Effector CD8-positive, alpha-beta T cell (primary cell): Measurements from ENCODE around the gene NAAA.
A peak's percentile ranks its signal among the peaks of the same experiment; 100 is the strongest.
"Not testable (repeated sequence)": the region's sequence is repeated elsewhere in the genome, so short reads cannot be mapped to it uniquely, and the experiment has no call there.

Source experiments
- DNase-seq: peaks from one replicate; lab custom pipeline; 2025; lab: John Stamatoyannopoulos, UW
- total RNA-seq, 4 experiments: gene quantifications; one replicate each; lab custom pipeline; 2026; lab: John Stamatoyannopoulos, UW

NAAA gene
- total RNA-seq = 37.8 to 50.0 (median 43.0) reads per million in 4 experiments

DNA sequence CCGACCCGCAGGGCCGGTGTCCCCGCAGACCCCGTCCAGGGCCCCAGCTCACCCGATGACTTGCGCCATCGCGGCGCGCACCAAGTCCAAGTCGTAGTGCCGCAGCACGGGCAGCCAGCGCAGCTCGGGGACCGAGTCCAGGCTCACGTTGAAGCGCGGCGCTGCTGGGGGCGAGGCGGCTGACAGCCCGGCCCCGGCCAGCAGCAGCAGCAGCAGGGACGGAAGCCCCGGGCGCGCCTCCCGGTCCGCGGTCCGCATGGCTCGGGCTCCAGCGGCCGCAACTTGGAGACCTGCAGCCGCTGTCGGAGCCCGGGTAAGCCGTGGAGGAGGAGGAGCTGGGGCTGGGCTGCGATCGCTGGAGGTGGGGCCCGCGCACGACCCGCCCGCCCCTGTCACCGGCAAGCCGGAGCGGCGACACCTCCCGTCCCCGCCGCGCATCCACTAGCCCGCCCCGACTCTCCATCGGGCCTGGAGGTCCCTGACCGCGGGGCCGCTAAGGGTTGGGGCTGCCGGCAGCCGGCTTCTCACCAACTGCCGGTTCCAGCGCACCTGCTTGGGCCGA is at the start of gene NAAA:
NAAA (minus strand) TSS at position 322 of the 562 bp plus-strand sequence; CDS start at position 258, 64 bp downstream.
- DNase-seq = peak; percentile 63

- no peak for DNase-seq
Measured at GRCh38 chr4:75989846-75990528, 49.2 kb upstream of the NAAA start.

GRCh38 chr4:75985116-75985515 is 44.3 kb upstream of the NAAA start:
- DNase-seq = no peak

- no peak for DNase-seq
Measured at GRCh38 chr4:75980576-75980975, 39.8 kb upstream of the NAAA start.

- no peak for DNase-seq
Measured at GRCh38 chr4:75976177-75976576, 35.4 kb upstream of the NAAA start.

DNA sequence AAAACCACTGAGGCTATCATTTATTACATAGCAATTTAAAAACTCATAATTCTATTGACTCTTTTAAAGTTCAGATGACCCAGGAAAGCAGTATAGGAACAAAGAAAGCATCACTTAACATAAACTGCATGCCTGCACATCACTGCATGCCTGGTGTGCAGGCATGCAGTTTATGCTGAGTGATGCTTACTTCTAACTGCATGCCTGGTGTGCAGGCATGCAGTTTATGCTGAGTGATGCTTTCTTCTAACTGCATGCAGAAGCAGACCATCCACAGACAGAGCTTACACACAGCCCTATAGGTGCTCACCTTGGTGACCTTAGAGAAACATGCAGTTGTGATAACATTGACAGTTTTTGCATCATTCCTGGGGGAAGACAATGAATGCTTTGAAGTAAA is 33.0 kb upstream of the NAAA start:
- DNase-seq = no peak

DNA sequence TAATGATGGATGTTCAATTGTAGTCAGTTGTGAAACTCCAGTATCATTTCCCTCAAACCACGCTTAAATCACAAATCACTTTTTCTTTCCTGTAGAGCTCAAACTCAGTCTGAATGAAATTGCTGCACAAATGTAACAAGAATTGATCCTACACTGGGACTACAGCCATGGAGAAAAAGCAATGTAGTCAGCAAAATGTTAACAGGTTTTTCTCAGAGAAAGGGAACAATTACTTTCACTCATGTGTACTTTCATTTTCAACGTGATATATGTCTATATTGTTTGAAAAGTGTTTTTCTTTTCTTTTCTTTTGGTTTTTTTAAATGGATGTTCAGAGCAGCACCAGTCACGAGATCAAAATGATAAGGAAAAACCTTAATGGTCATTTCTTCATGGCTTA is 27.3 kb upstream of the NAAA start:
- DNase-seq = no peak

DNA sequence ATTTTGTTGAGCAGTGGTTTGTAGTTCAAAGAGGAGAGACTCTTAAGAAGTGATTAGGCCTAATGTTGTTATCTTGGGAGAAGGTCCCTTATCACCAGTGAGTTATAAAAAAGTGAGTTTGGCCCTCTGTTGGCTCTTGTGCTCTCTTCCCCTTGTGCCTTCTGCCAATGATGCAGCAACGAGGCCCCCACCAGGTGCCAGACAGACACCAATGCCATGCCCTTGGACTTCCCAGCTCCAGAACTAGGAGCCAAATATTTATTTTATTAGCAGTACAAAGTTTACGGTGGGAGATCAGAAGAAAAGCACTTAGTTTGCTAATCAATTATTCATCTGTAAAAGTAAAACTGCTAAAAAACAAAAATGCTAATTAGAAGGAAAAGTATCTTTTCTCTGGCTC is 22.7 kb upstream of the NAAA start:
- DNase-seq = no peak

DNA sequence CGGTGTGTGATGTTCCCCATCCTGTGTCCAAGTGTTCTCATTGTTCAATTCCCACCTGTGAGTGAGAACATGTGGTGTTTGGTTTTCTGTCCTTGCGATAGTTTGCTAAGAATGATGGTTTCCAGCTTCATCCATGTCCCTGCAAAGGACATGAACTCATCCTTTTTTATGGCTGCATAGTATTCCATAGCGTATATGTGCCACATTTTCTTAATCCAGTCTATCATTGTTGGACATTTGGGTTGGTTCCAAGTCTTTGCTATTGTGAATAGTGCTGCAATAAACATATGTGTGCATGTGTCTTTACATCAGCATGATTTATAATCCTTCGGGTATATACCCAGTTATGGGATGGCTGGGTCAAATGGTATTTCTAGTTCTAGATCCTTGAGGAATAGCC is 21.3 kb upstream of the NAAA start:
- not testable (repeated sequence) for DNase-seq

DNA sequence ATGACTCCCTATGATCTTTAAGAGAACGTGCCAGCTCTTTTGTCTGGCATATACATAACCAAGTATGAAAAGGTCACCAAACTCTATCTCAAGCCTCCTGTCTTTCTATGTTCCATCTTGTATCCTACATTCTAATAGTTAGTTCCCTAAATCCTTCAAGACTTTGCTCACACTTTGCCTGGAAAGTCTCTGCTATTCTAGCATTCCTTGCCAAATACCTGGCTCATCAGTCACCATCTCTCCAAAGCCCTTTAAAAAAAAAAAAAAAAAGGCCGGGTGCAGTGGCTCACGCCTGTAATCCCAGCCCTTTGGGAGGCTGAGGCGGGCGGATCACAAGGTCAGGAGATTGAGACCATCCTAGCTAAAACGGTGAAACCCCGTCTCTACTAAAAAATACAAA is 17.7 kb upstream of the NAAA start:
- DNase-seq = not testable (repeated sequence)

DNA sequence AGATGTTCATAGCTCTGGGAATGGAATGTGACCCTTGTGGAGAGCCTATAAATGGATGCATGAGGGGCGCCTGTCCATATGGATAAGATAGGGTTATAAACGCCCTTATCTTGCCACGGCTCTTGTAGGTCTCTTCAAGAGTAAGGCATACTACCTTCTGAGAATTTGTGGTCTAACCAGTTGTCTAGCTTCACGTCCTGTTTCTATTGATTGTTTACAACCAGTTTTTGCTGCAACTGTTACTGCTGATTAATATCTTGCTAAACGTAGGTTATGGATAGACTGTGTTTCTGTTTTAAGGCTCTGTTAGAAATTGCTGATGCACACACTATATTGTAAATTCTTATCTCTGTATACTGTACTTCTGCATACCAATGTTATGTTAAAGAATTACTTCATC is 14.0 kb upstream of the NAAA start:
- not testable (repeated sequence) for DNase-seq

- DNase-seq = no peak
Measured at GRCh38 chr4:75953509-75953908, 12.7 kb upstream of the NAAA start.

DNA sequence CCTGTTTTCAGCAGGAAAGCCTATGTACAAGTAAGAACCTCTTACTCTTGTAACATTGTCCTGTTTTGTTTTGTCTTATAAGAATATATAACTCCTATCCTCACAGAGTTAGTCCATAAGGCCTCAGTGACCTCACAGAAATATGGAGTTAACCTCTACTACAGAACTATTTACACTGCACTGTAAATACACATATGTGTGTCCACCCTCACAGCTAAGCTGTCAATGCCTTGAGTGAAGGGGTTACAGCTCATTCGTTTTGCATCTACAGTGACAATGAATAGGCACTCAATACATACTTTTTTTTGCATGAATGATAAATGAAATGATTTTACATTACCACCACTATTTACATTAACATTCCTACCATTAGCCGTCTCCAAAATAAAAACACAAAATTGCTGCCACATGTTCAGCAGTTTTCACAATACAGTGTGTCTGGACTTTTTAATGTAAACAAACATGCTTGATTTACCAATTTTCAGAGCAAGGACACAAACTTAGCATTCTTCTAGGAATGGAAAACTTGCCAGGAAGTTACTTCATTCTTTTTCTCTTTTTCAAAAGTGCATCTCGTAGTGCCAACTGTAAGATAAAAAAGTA is 9.5 kb upstream of the NAAA start:
- no peak for DNase-seq

GRCh38 chr4:75948822-75949444 is 8.1 kb upstream of the NAAA start:
- no peak for DNase-seq

DNA sequence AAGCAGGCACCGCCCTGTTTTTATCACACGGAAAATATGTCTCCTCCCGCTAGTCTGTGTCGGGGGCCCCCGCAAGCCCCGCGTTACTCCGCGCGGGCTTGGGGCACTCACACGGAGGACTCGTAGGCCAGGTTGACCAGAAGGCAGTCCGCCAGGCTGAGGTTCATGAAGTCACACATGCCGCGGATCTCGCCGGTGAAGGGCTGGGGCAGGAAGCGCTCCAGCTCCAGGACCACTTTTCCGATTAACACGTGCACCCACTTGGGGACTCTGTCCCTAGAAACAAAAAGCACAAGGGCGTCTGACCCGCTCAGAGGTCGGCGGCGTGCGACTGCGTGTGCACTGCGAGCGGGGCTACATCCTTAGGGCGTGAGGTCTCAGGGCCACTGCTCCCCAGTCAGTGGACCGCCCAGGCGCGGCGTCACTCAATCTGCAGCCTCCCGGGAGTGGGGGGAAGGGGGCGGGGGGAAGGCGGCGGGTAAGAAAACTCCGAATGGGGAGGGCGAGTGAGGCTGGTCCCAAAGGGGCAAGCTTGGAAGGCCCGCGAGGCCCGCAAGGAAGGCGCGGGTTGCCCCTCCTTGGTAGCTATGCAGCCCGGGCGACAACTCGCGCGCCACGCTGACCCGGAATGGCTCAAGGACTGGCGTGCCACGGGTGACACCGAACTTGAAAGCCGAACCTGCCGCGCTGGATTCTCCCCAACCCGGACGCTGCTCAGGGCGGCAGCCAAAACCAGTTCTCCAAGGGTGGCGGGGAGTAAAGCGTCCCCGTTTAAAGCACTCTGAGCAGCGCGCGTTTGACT is 722 bp downstream of the NAAA start:
- peak; percentile 53 for DNase-seq

DNA sequence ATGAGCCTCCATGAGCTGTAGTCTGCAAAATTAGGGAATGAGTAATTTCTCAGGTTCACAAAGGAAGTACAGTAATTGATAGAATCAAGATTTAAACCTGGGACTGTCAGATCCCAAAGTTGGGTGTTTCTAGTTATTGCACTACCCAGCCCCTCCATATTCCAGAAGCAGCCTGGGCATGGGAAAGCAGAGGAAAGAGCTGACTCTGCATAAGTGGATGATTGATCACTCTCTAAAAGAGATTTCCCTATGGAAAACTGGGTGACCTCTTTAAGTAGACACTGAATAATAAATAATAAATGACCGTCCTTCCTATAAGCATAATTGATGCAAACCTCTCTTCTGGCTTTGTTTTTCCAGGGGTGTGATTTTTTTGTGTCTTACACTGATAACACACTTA is 5.2 kb downstream of the NAAA start:
- DNase-seq = no peak

- DNase-seq = no peak
Measured at GRCh38 chr4:75930152-75930551, 10.7 kb downstream of the NAAA start.

GRCh38 chr4:75924916-75925315 is 15.9 kb downstream of the NAAA start:
- DNase-seq = not testable (repeated sequence)

DNA sequence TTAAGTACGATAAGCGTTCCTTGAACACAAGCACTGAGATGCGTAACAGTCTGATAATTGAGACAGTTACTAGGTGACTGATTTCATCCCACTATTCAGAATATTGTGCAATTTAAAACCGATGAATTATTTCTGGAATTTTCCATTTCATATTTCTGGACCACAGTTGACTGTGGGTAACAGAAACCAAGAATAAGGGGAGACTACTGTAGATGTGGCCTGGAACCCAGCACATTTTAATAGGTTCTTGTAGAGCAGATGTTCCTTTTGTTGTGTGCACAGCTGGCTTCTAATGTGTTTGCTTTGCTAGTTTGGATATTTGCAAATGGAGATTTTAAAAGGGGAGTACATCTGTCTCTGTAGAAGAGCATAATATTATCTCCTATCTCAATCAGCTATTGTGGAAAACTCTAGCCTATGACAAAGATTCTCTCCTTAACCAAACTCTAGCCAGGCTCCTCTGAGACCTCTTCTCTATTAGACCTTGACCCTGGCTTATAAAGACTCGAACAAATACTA is 16.4 kb downstream of the NAAA start:
- no peak for DNase-seq

GRCh38 chr4:75922588-75922987 is 18.2 kb downstream of the NAAA start:
- no peak for DNase-seq

- no peak for DNase-seq
Measured at GRCh38 chr4:75921910-75922309, 18.9 kb downstream of the NAAA start.

- DNase-seq = no peak
Measured at GRCh38 chr4:75920327-75920726, 20.5 kb downstream of the NAAA start.
